ENCODE data around the gene HCN1. TPM values are rescaled to one million over a fixed set of nuclear protein-coding genes. Genes with fewer than 3 reads are reported as not detected.

The HCN1 gene
- total RNA-seq, 2 donors from 2014 or later, result 5.9 to 10.8 TPM

- no peaks in the 10 kb centered on the region for H3K9me3 ChIP-seq (ENCODE audit: control insufficient read depth, low read length)
- H3K27ac Mint-ChIP-seq, result no peak overlapping the region
- H3K27ac ChIP-seq (ENCODE audit: low read depth, low read length), result no peak overlapping the region
- no peak overlapping the region for H3K4me3 Mint-ChIP-seq
- H3K27me3 ChIP-seq (ENCODE audit: control insufficient read depth, insufficient read depth, low read length, poor library complexity, severe bottlenecking), result no peaks in the 10 kb centered on the region
- peaks cover 2% of the 10 kb centered on the region for H3K4me1 Mint-ChIP-seq
- TF ChIP-seq, protein P1, sequence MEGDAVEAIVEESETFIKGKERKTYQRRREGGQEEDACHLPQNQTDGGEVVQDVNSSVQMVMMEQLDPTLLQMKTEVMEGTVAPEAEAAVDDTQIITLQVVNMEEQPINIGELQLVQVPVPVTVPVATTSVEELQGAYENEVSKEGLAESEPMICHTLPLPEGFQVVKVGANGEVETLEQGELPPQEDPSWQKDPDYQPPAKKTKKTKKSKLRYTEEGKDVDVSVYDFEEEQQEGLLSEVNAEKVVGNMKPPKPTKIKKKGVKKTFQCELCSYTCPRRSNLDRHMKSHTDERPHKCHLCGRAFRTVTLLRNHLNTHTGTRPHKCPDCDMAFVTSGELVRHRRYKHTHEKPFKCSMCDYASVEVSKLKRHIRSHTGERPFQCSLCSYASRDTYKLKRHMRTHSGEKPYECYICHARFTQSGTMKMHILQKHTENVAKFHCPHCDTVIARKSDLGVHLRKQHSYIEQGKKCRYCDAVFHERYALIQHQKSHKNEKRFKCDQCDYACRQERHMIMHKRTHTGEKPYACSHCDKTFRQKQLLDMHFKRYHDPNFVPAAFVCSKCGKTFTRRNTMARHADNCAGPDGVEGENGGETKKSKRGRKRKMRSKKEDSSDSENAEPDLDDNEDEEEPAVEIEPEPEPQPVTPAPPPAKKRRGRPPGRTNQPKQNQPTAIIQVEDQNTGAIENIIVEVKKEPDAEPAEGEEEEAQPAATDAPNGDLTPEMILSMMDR (conservative IDR thresholded peaks at IDR 0.05), result no peak
- H3K9ac ChIP-seq (ENCODE audit: extremely low read depth, low read length, poor library complexity, severe bottlenecking), result no peak overlapping the region
- no peaks in the 10 kb centered on the region for H3K36me3 ChIP-seq (ENCODE audit: control insufficient read depth, insufficient read depth, low read length)
- H3K27me3 Mint-ChIP-seq (ENCODE audit: insufficient read depth), result no peaks in the 10 kb centered on the region
- DNase-seq, result no peak
- no peaks in the 10 kb centered on the region for H3K4me1 ChIP-seq (ENCODE audit: control insufficient read depth, insufficient read depth, low read length)
- no peaks in the 10 kb centered on the region for H3K36me3 Mint-ChIP-seq (ENCODE audit: low read depth)
- H3K9me3 Mint-ChIP-seq, result no peaks in the 10 kb centered on the region
- 91 to 96% methylated on average over 1 to 2 of the region's 2 CpGs for WGBS, 2 experiments (ENCODE audit: insufficient coverage in 1 of 2, insufficient read length in 1 of 2)
- H3K4me3 ChIP-seq (ENCODE audit: low read length), result no peak overlapping the region
Measured at GRCh38 chr5:45336464-45336863, 359.7 kb downstream of the HCN1 start.

GRCh38 chr5:45335978-45336377 lies 360.2 kb downstream of the HCN1 start:
- Mint-ChIP-seq H3K36me3 (ENCODE audit: low read depth) (no peaks in the 10 kb centered on the region), H3K27ac (no peak overlapping the region), H3K4me1 (peaks cover 2% of the 10 kb centered on the region), H3K4me3 (no peak overlapping the region), H3K27me3 (ENCODE audit: insufficient read depth) (no peaks in the 10 kb centered on the region), H3K9me3 (no peaks in the 10 kb centered on the region)
- no peaks in the 10 kb centered on the region for H3K27me3 ChIP-seq (ENCODE audit: control insufficient read depth, insufficient read depth, low read length, poor library complexity, severe bottlenecking)
- WGBS, 2 experiments (ENCODE audit: insufficient coverage in 1 of 2, insufficient read length in 1 of 2), result no CpG with 5 or more reads among the region's 2 CpGs
- TF ChIP-seq, protein P1 (conservative IDR thresholded peaks at IDR 0.05), result no peak
- H3K27ac ChIP-seq (ENCODE audit: low read depth, low read length), result no peak overlapping the region
- H3K4me1 ChIP-seq (ENCODE audit: control insufficient read depth, insufficient read depth, low read length), result no peaks in the 10 kb centered on the region
- H3K4me3 ChIP-seq (ENCODE audit: low read length), result no peak overlapping the region
- no peaks in the 10 kb centered on the region for H3K9me3 ChIP-seq (ENCODE audit: control insufficient read depth, low read length)
- DNase-seq, result no peak
- no peak overlapping the region for H3K9ac ChIP-seq (ENCODE audit: extremely low read depth, low read length, poor library complexity, severe bottlenecking)
- H3K36me3 ChIP-seq (ENCODE audit: control insufficient read depth, insufficient read depth, low read length), result no peaks in the 10 kb centered on the region

DNA sequence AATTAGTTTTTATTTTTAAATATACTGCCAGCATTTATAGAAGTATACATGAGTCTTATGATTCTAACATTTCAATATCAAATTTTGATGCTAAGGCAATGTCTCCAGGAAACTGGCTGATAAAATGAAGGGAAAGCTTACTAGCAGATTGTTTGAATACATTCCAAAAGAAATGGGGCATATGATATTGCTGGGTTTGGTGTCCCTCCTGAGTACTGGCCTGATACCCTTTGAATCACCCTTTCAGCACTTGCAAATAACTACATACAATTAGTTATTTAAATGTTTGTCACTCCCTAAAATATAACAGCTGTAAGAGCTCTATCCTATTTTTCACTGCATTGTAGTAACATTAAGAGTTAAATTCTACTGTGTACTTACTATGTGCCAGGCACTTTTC lies 360.8 kb downstream of the HCN1 start:
- Histone ChIP-seq H3K4me3 (ENCODE audit: low read length) (no peak overlapping the region), H3K27me3 (ENCODE audit: control insufficient read depth, insufficient read depth, low read length, poor library complexity, severe bottlenecking) (no peaks in the 10 kb centered on the region), H3K36me3 (ENCODE audit: control insufficient read depth, insufficient read depth, low read length) (no peaks in the 10 kb centered on the region), H3K9me3 (ENCODE audit: control insufficient read depth, low read length) (no peaks in the 10 kb centered on the region), H3K9ac (ENCODE audit: extremely low read depth, low read length, poor library complexity, severe bottlenecking) (no peak overlapping the region), H3K4me1 (ENCODE audit: control insufficient read depth, insufficient read depth, low read length) (no peaks in the 10 kb centered on the region), H3K27ac (ENCODE audit: low read depth, low read length) (no peak overlapping the region)
- TF ChIP-seq, protein P1 (conservative IDR thresholded peaks at IDR 0.05), result no peak
- no peak for DNase-seq
- no peaks in the 10 kb centered on the region for H3K9me3 Mint-ChIP-seq
- H3K4me1 Mint-ChIP-seq, result peaks cover 2% of the 10 kb centered on the region
- H3K27me3 Mint-ChIP-seq (ENCODE audit: insufficient read depth), result no peaks in the 10 kb centered on the region
- H3K27ac Mint-ChIP-seq, result no peak overlapping the region
- no peak overlapping the region for H3K4me3 Mint-ChIP-seq
- H3K36me3 Mint-ChIP-seq (ENCODE audit: low read depth), result no peaks in the 10 kb centered on the region
